ENCODE measurements around the gene USP50. TPM values are rescaled to one million over a fixed set of nuclear protein-coding genes. Genes with fewer than 3 reads are reported as not detected.

Gene USP50
- total and polyA plus RNA-seq, 8 donors = 5.7 TPM; not detected in 7

- Histone ChIP-seq H3K36me3 (peaks cover 0 to 55% (median 50%) of the 10 kb centered on the region in 4 donors), H3K27me3 (no peaks in the 10 kb centered on the region), H3K4me1 (no peaks in the 10 kb centered on the region), H3K4me3 (no peak overlapping the region), H3K9me3 (no peaks in the 10 kb centered on the region), H3K27ac (no peak overlapping the region)
- no peak for TF ChIP-seq EP300 (IDR thresholded peaks at IDR 0.05)
- TF ChIP-seq POLR2AphosphoS5 (IDR thresholded peaks at IDR 0.05) = no peak
- no peak for TF ChIP-seq CTCF (IDR thresholded peaks at IDR 0.05)
- no peak for TF ChIP-seq POLR2A (IDR thresholded peaks at IDR 0.05)
- no peak for DNase-seq
- intact Hi-C loops (cut with DNase I; ENCODE audit: low total_unique reads) = no loop called here
- 92 to 100% (median 99%) methylated on average over 2 of the region's 2 CpGs for WGBS, 5 donors
Measured at GRCh38 chr15:50558012-50558411, 11.5 kb upstream of the USP50 start.

GRCh38 chr15:50556642-50557371 is 10.3 kb upstream of the USP50 start:
- WGBS, 5 donors = 86 to 99% (median 97%) methylated on average over 2 of the region's 2 CpGs
- Histone ChIP-seq H3K9me3 (no peaks in the 10 kb centered on the region), H3K27me3 (no peaks in the 10 kb centered on the region), H3K4me3 (no peak overlapping the region), H3K36me3 (peaks cover 0 to 43% (median 38%) of the 10 kb centered on the region in 4 donors), H3K27ac (no peak overlapping the region), H3K4me1 (no peaks in the 10 kb centered on the region)
- TF ChIP-seq CTCF (IDR thresholded peaks at IDR 0.05) (no peak), POLR2A (IDR thresholded peaks at IDR 0.05) (no peak), EP300 (IDR thresholded peaks at IDR 0.05) (no peak), POLR2AphosphoS5 (IDR thresholded peaks at IDR 0.05) (no peak)
- intact Hi-C loops (cut with DNase I; ENCODE audit: low total_unique reads) = no loop called here
- no peak for DNase-seq

GRCh38 chr15:50552238-50552637 is 5.8 kb upstream of the USP50 start:
- Histone ChIP-seq H3K27me3 (no peaks in the 10 kb centered on the region), H3K36me3 (peaks cover 0 to 5% (median 3%) of the 10 kb centered on the region in 4 donors), H3K4me1 (no peaks in the 10 kb centered on the region), H3K4me3 (no peak overlapping the region), H3K27ac (no peak overlapping the region), H3K9me3 (no peaks in the 10 kb centered on the region)
- DNase-seq = no peak
- WGBS, 5 donors = 71 to 83% (median 76%) methylated on average over 4 of the region's 4 CpGs
- TF ChIP-seq POLR2A (IDR thresholded peaks at IDR 0.05) (no peak), EP300 (IDR thresholded peaks at IDR 0.05) (no peak), POLR2AphosphoS5 (IDR thresholded peaks at IDR 0.05) (no peak), CTCF (IDR thresholded peaks at IDR 0.05) (no peak)
- intact Hi-C loops (cut with DNase I; ENCODE audit: low total_unique reads) = no loop called here

- Histone ChIP-seq H3K27ac (no peak overlapping the region), H3K27me3 (no peaks in the 10 kb centered on the region), H3K4me1 (no peaks in the 10 kb centered on the region), H3K36me3 (no peaks in the 10 kb centered on the region), H3K9me3 (no peaks in the 10 kb centered on the region), H3K4me3 (no peak overlapping the region)
- DNase-seq = no peak
- WGBS, 5 donors = 81 to 89% (median 86%) methylated on average over 7 of the region's 7 CpGs
- intact Hi-C loops (cut with DNase I; ENCODE audit: low total_unique reads) = no loop called here
- no peak for TF ChIP-seq POLR2A (IDR thresholded peaks at IDR 0.05)
- TF ChIP-seq CTCF (IDR thresholded peaks at IDR 0.05) = no peak
- no peak for TF ChIP-seq POLR2AphosphoS5 (IDR thresholded peaks at IDR 0.05)
- TF ChIP-seq EP300 (IDR thresholded peaks at IDR 0.05) = no peak
Measured at GRCh38 chr15:50549326-50549725, 2.9 kb upstream of the USP50 start.
